ENCODE measurements around the gene SLFNL1.

SLFNL1 gene

GRCh38 chr1:41018018-41018410, 3.5 kb downstream of the SLFNL1 start:
- TF ChIP-seq YY1 (IDR thresholded peaks at IDR 0.05; ENCODE audit: low read depth) (no peak), USF1 (IDR thresholded peaks at IDR 0.05) (no peak), EP300 (IDR thresholded peaks at IDR 0.05; ENCODE audit: borderline replicate concordance) (no peak), FOXM1 (IDR thresholded peaks at IDR 0.05; ENCODE audit: borderline replicate concordance, low read depth) (no peak), MAX (IDR thresholded peaks at IDR 0.05) (no peak)
- TF ChIP-seq, protein P1, sequence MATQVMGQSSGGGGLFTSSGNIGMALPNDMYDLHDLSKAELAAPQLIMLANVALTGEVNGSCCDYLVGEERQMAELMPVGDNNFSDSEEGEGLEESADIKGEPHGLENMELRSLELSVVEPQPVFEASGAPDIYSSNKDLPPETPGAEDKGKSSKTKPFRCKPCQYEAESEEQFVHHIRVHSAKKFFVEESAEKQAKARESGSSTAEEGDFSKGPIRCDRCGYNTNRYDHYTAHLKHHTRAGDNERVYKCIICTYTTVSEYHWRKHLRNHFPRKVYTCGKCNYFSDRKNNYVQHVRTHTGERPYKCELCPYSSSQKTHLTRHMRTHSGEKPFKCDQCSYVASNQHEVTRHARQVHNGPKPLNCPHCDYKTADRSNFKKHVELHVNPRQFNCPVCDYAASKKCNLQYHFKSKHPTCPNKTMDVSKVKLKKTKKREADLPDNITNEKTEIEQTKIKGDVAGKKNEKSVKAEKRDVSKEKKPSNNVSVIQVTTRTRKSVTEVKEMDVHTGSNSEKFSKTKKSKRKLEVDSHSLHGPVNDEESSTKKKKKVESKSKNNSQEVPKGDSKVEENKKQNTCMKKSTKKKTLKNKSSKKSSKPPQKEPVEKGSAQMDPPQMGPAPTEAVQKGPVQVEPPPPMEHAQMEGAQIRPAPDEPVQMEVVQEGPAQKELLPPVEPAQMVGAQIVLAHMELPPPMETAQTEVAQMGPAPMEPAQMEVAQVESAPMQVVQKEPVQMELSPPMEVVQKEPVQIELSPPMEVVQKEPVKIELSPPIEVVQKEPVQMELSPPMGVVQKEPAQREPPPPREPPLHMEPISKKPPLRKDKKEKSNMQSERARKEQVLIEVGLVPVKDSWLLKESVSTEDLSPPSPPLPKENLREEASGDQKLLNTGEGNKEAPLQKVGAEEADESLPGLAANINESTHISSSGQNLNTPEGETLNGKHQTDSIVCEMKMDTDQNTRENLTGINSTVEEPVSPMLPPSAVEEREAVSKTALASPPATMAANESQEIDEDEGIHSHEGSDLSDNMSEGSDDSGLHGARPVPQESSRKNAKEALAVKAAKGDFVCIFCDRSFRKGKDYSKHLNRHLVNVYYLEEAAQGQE (IDR thresholded peaks at IDR 0.05; ENCODE audit: low read depth), result no peak

- TF ChIP-seq ZBTB7A (IDR thresholded peaks at IDR 0.05; ENCODE audit: low read depth) (no peak), YY1 (IDR thresholded peaks at IDR 0.05; ENCODE audit: low read depth) (no peak), NFIC (IDR thresholded peaks at IDR 0.05) (no peak), FOXM1 (IDR thresholded peaks at IDR 0.05; ENCODE audit: borderline replicate concordance, low read depth) (no peak), TCF12 (IDR thresholded peaks at IDR 0.05; ENCODE audit: low read depth) (no peak), TAF1 (IDR thresholded peaks at IDR 0.05; ENCODE audit: low read depth) (no peak), RAD21 (IDR thresholded peaks at IDR 0.05; ENCODE audit: low read depth) (no peak), EP300 (IDR thresholded peaks at IDR 0.05; ENCODE audit: borderline replicate concordance) (no peak)
- TF ChIP-seq, protein P1 (IDR thresholded peaks at IDR 0.05; ENCODE audit: low read depth), result no peak
Observed at GRCh38 chr1:41017141-41018017, 4.1 kb downstream of the SLFNL1 start.

GRCh38 chr1:41015897-41016470, 5.5 kb downstream of the SLFNL1 start:
- no peak for TF ChIP-seq FOXM1 (IDR thresholded peaks at IDR 0.05; ENCODE audit: borderline replicate concordance, low read depth)
- TF ChIP-seq EP300 (IDR thresholded peaks at IDR 0.05; ENCODE audit: borderline replicate concordance), result no peak
- TF ChIP-seq TEAD4 (IDR thresholded peaks at IDR 0.05), result no peak
- no peak for TF ChIP-seq ZBTB7A (IDR thresholded peaks at IDR 0.05; ENCODE audit: low read depth)
- no peak for TF ChIP-seq EGR1 (IDR thresholded peaks at IDR 0.05)
- no peak for TF ChIP-seq NFIC (IDR thresholded peaks at IDR 0.05)
- no peak for TF ChIP-seq USF1 (IDR thresholded peaks at IDR 0.05)

GRCh38 chr1:41015281-41015896, 6.1 kb downstream of the SLFNL1 start:
- TF ChIP-seq ZBTB7A (IDR thresholded peaks at IDR 0.05; ENCODE audit: low read depth) (no peak), EGR1 (IDR thresholded peaks at IDR 0.05) (no peak), NFIC (IDR thresholded peaks at IDR 0.05) (no peak), TAF1 (IDR thresholded peaks at IDR 0.05; ENCODE audit: low read depth) (no peak), EP300 (IDR thresholded peaks at IDR 0.05; ENCODE audit: borderline replicate concordance) (no peak), FOXM1 (IDR thresholded peaks at IDR 0.05; ENCODE audit: borderline replicate concordance, low read depth) (no peak), MAX (IDR thresholded peaks at IDR 0.05) (no peak), TCF12 (IDR thresholded peaks at IDR 0.05; ENCODE audit: low read depth) (no peak), USF1 (IDR thresholded peaks at IDR 0.05) (no peak), CREB1 (IDR thresholded peaks at IDR 0.05; ENCODE audit: low read depth) (no peak), YY1 (IDR thresholded peaks at IDR 0.05; ENCODE audit: low read depth) (no peak), TEAD4 (IDR thresholded peaks at IDR 0.05) (no peak), CEBPB (IDR thresholded peaks at IDR 0.05) (no peak), RAD21 (IDR thresholded peaks at IDR 0.05; ENCODE audit: low read depth) (no peak)
- TF ChIP-seq, protein P1 (IDR thresholded peaks at IDR 0.05; ENCODE audit: low read depth), result no peak
